NOMO-1 treated with dmso at 0.1 percent for 144 hours (cell line): ENCODE measurements around the gene TSHZ2.

Source experiments
- DNase-seq: peaks from one replicate; lab custom pipeline; 2025; ENCODE audit not compliant: unreplicated experiment; lab: John Stamatoyannopoulos, UW

TSHZ2 gene

GRCh38 chr20:53027089-53027488 lies 54.9 kb downstream of the TSHZ2 start:
- DNase-seq = no peak

GRCh38 chr20:53028337-53029007 lies 56.3 kb downstream of the TSHZ2 start:
- no peak for DNase-seq

GRCh38 chr20:53030061-53030460 lies 57.9 kb downstream of the TSHZ2 start:
- DNase-seq = no peak

- no peak for DNase-seq
Measured at GRCh38 chr20:53032046-53032445, 59.9 kb downstream of the TSHZ2 start.

- no peak for DNase-seq
Measured at GRCh38 chr20:53032478-53032932, 60.3 kb downstream of the TSHZ2 start.

GRCh38 chr20:53033176-53033575 lies 61.0 kb downstream of the TSHZ2 start:
- DNase-seq = no peak

- DNase-seq = no peak
Measured at GRCh38 chr20:53034899-53035298, 62.7 kb downstream of the TSHZ2 start.

- DNase-seq = no peak
Measured at GRCh38 chr20:53036992-53037391, 64.8 kb downstream of the TSHZ2 start.

- no peak for DNase-seq
Measured at GRCh38 chr20:53037621-53038020, 65.5 kb downstream of the TSHZ2 start.

- DNase-seq = no peak
Measured at GRCh38 chr20:53038299-53038698, 66.1 kb downstream of the TSHZ2 start.

- no peak for DNase-seq
Measured at GRCh38 chr20:53040693-53041589, 68.8 kb downstream of the TSHZ2 start.

GRCh38 chr20:53042521-53042920 lies 70.4 kb downstream of the TSHZ2 start:
- DNase-seq = no peak

- DNase-seq = no peak
Measured at GRCh38 chr20:53044296-53044695, 72.1 kb downstream of the TSHZ2 start.

GRCh38 chr20:53045941-53046340 lies 73.8 kb downstream of the TSHZ2 start:
- no peak for DNase-seq

- no peak for DNase-seq
Measured at GRCh38 chr20:53047203-53047602, 75.0 kb downstream of the TSHZ2 start.

GRCh38 chr20:53048387-53048786 lies 76.2 kb downstream of the TSHZ2 start:
- DNase-seq = no peak

- DNase-seq = no peak
Measured at GRCh38 chr20:53050338-53050737, 78.2 kb downstream of the TSHZ2 start.

- DNase-seq = no peak
Measured at GRCh38 chr20:53052380-53052779, 80.2 kb downstream of the TSHZ2 start.

- DNase-seq = no peak
Measured at GRCh38 chr20:53053595-53053994, 81.4 kb downstream of the TSHZ2 start.

GRCh38 chr20:53055367-53056067 lies 83.4 kb downstream of the TSHZ2 start:
- no peak for DNase-seq

GRCh38 chr20:53057579-53057978 lies 85.4 kb downstream of the TSHZ2 start:
- no peak for DNase-seq

GRCh38 chr20:53059848-53060247 lies 87.7 kb downstream of the TSHZ2 start:
- no peak for DNase-seq
